Naive thymus-derived CD4-positive, alpha-beta T cell (primary cell): ENCODE measurements around the gene WARS2. TPM values are rescaled to one million over a fixed set of nuclear protein-coding genes. Genes with fewer than 3 reads are reported as not detected.

Experiments
- ATAC-seq: fragments of 150-1000 bp; cut with Tn5 transposase; 2 replicates; pipeline ENCODE4 v1.10.0; 2021; ENCODE audit warnings: mild to moderate bottlenecking, moderate library complexity
- CTCF ChIA-PET: fragments of 350-600 bp; sonication (Branson Sonifier 250); formaldehyde crosslinking; loops from one replicate; lab custom pipeline; 2021; ENCODE audit warnings: antibody characterized with exemption; lab: Charles Lee
- POLR2A ChIA-PET: fragments of 350-600 bp; sonication (Branson Sonifier 250); formaldehyde crosslinking; loops from one replicate; lab custom pipeline; 2021; ENCODE audit warnings: antibody characterized with exemption, inconsistent platforms; lab: Charles Lee
- DNase-seq, 9 donors: peaks; one replicate each; pipeline versions ENCODE4 v3.0.0 to v3.0.0-alpha.2; 2020 to 2022; ENCODE audit warnings: mixed read lengths in 1 of 9
- H3K27ac ChIP-seq: one replicate; pipeline ENCODE4 v1.7.0; 2013; ENCODE audit warnings: mild to moderate bottlenecking, low read depth, low read length, moderate library complexity
- H3K27me3 ChIP-seq, 2 donors: one replicate each; pipeline ENCODE4 v1.7.0; 2013; ENCODE audit warnings: low read length in 2 of 2, mild to moderate bottlenecking in 2 of 2, moderate library complexity in 2 of 2; ENCODE audit not compliant: control insufficient read depth in 2 of 2, insufficient read depth in 2 of 2
- H3K36me3 ChIP-seq, 3 experiments: 1 replicate in 2 of 3; 2 replicates in 1 of 3; pipeline ENCODE4 v1.7.0; 2013; ENCODE audit warnings: low read length in 3 of 3, mild to moderate bottlenecking in 3 of 3, moderate library complexity in 1 of 3; ENCODE audit not compliant: insufficient read depth in 3 of 3, control insufficient read depth in 2 of 3
- H3K4me1 ChIP-seq, 2 donors: one replicate each; pipeline ENCODE4 v1.7.0; 2013; ENCODE audit warnings: low read length in 2 of 2, mild to moderate bottlenecking in 2 of 2, moderate library complexity in 1 of 2; ENCODE audit not compliant: control insufficient read depth in 2 of 2, insufficient read depth in 2 of 2
- H3K4me3 ChIP-seq: 2 replicates; pipeline ENCODE4 v1.7.0; 2013; ENCODE audit warnings: mild to moderate bottlenecking, low read length
- H3K9me3 ChIP-seq, 3 experiments: 1 replicate in 2 of 3; 2 replicates in 1 of 3; pipeline ENCODE4 v1.7.0; 2013; ENCODE audit warnings: low read length in 3 of 3; ENCODE audit not compliant: control insufficient read depth in 2 of 3
- H3K27ac Mint-ChIP-seq, 9 donors: one replicate each; pipeline ENCODE4 v1.8.0; 2020 to 2022; ENCODE audit warnings: mixed read lengths in 9 of 9, mild to moderate bottlenecking in 8 of 9, moderate library complexity in 5 of 9, inconsistent platforms in 2 of 9
- H3K27me3 Mint-ChIP-seq, 5 donors: one replicate each; pipeline ENCODE4 v1.8.0; 2021 to 2022; ENCODE audit warnings: mixed read lengths in 5 of 5, mild to moderate bottlenecking in 1 of 5
- H3K36me3 Mint-ChIP-seq, 5 donors: one replicate each; pipeline ENCODE4 v1.8.0; 2020 to 2022; ENCODE audit warnings: mixed read lengths in 5 of 5, mild to moderate bottlenecking in 3 of 5, inconsistent platforms in 1 of 5
- H3K4me1 Mint-ChIP-seq, 7 donors: one replicate each; pipeline ENCODE4 v1.8.0; 2020 to 2022; ENCODE audit warnings: mixed read lengths in 7 of 7, mild to moderate bottlenecking in 3 of 7, inconsistent platforms in 1 of 7
- H3K4me3 Mint-ChIP-seq, 10 donors: one replicate each; pipeline ENCODE4 v1.8.0; 2020 to 2022; ENCODE audit warnings: mild to moderate bottlenecking in 10 of 10, mixed read lengths in 10 of 10, moderate library complexity in 6 of 10, inconsistent platforms in 2 of 10
- H3K9me3 Mint-ChIP-seq, 11 donors: one replicate each; pipeline ENCODE4 v1.8.0; 2020 to 2022; ENCODE audit warnings: mixed read lengths in 11 of 11, mild to moderate bottlenecking in 4 of 11, inconsistent platforms in 1 of 11, moderate library complexity in 1 of 11
- intact Hi-C, 2 donors: fragments of 100-400 bp; cut with micrococcal nuclease; formaldehyde crosslinking; loops; one replicate each; pipeline ENCODE4 v1.15.1; 2023
- polyA plus RNA-seq, 2 donors: library from polyadenylated mRNA; unstranded; fragments of 300-500 nt; fragmentation: Illumina TruSeq; gene quantifications; one replicate each; pipeline ENCODE4 v1.2.3, GENCODE V29; 2021
- total RNA-seq, 6 experiments: library from RNA in 5 of 6; stranded (reverse) in 5 of 6; gene quantifications; 1 replicate in 5 of 6; 2 replicates in 1 of 6; pipeline ENCODE4 v1.2.3 and lab custom pipeline; 2021 to 2026

Gene WARS2
- total and polyA plus RNA-seq, 7 experiments from 2014 or later, result 8.6 to 27.1 (median 11.5) TPM

GRCh38 chr1:119007670-119008482 lies 132.6 kb downstream of the WARS2 start:
- H3K27ac ChIP-seq, result no peak overlapping the region
- intact Hi-C loops, result loop anchor here in 1 of 2 donors (2.0 to 5.0 kb wide), 2 partner anchors 25 to 856 kb away; no protein-coding TSS in a partner anchor
- peaks cover 4 to 81% (median 28%) of the 10 kb centered on the region in 11 donors for H3K9me3 Mint-ChIP-seq
- no peak for ATAC-seq
- no peak overlapping the region for H3K4me3 ChIP-seq
- no peak overlapping the region for H3K27ac Mint-ChIP-seq
- peaks cover 7 to 18% (median 14%) of the 10 kb centered on the region in 7 donors for H3K4me1 Mint-ChIP-seq
- H3K27me3 ChIP-seq, result peaks cover 2 to 19% of the 10 kb centered on the region in 2 donors
- DNase-seq, result no peak
- H3K27me3 Mint-ChIP-seq, result peaks cover 72 to 88% (median 83%) of the 10 kb centered on the region in 5 donors
- no peaks in the 10 kb centered on the region for H3K36me3 ChIP-seq
- H3K4me1 ChIP-seq, result no peaks in the 10 kb centered on the region
- peak overlapping the region in 8 of 10 donors; percentile 40 to 78 (median 70) for H3K4me3 Mint-ChIP-seq
- no peaks in the 10 kb centered on the region for H3K9me3 ChIP-seq
- peaks cover 4 to 30% (median 21%) of the 10 kb centered on the region in 5 donors for H3K36me3 Mint-ChIP-seq
- ChIA-PET POLR2A (no interaction called here), CTCF (no interaction called here)

- Histone ChIP-seq H3K4me3 (no peak overlapping the region), H3K9me3 (no peaks in the 10 kb centered on the region), H3K4me1 (no peaks in the 10 kb centered on the region), H3K36me3 (no peaks in the 10 kb centered on the region), H3K27ac (no peak overlapping the region), H3K27me3 (peaks cover 6 to 19% of the 10 kb centered on the region in 2 donors)
- ChIA-PET CTCF (no interaction called here), POLR2A (no interaction called here)
- Mint-ChIP-seq H3K27ac (peak overlapping the region in 1 of 9 donors; percentile 29), H3K9me3 (peaks cover 4 to 77% (median 24%) of the 10 kb centered on the region in 11 donors), H3K36me3 (peaks cover 4 to 24% (median 15%) of the 10 kb centered on the region in 5 donors), H3K4me1 (peaks cover 6 to 20% (median 15%) of the 10 kb centered on the region in 7 donors), H3K4me3 (no peak overlapping the region), H3K27me3 (peaks cover 72 to 88% (median 83%) of the 10 kb centered on the region in 5 donors)
- ATAC-seq, result no peak
- no peak for DNase-seq
- intact Hi-C loops, result loop anchor here in 1 of 2 donors (5.0 kb wide), 1 partner anchor 855 kb away; no protein-coding TSS in a partner anchor
Measured at GRCh38 chr1:119007339-119007669, 133.1 kb downstream of the WARS2 start.

- intact Hi-C loops, result loop anchor here in 1 of 2 donors (5.0 kb wide), 1 partner anchor 854 kb away; no protein-coding TSS in a partner anchor
- peaks cover 6 to 23% (median 15%) of the 10 kb centered on the region in 7 donors for H3K4me1 Mint-ChIP-seq
Measured at GRCh38 chr1:119006406-119007279, 133.8 kb downstream of the WARS2 start.

GRCh38 chr1:119005724-119006405 lies 134.6 kb downstream of the WARS2 start:
- H3K27ac ChIP-seq, result no peak overlapping the region
- ChIA-PET POLR2A (no interaction called here), CTCF (no interaction called here)
- peak overlapping the region in 2 of 9 donors; percentile 71 to 79 for H3K27ac Mint-ChIP-seq
- H3K4me3 Mint-ChIP-seq, result peak overlapping the region in 1 of 10 donors; percentile 20
- no peak overlapping the region for H3K4me3 ChIP-seq
- no peaks in the 10 kb centered on the region for H3K36me3 ChIP-seq
- no peak for ATAC-seq
- no peaks in the 10 kb centered on the region for H3K4me1 ChIP-seq
- H3K9me3 ChIP-seq, result no peaks in the 10 kb centered on the region
- peaks cover 6 to 23% (median 15%) of the 10 kb centered on the region in 7 donors for H3K4me1 Mint-ChIP-seq
- no peak for DNase-seq
- intact Hi-C loops, result loop anchor here in 1 of 2 donors (5.0 kb wide), 1 partner anchor 854 kb away; no protein-coding TSS in a partner anchor
- H3K9me3 Mint-ChIP-seq, result peaks cover 3 to 64% (median 23%) of the 10 kb centered on the region in 11 donors
- peaks cover 72 to 92% (median 80%) of the 10 kb centered on the region in 5 donors for H3K27me3 Mint-ChIP-seq
- H3K36me3 Mint-ChIP-seq, result peaks cover 0 to 19% (median 10%) of the 10 kb centered on the region in 5 donors
- H3K27me3 ChIP-seq, result peaks cover 7 to 19% of the 10 kb centered on the region in 2 donors

More at GRCh38 chr1:119006406-119007279, 133.8 kb downstream of the WARS2 start:
- ChIA-PET POLR2A (no interaction called here), CTCF (no interaction called here)
- Histone ChIP-seq H3K36me3 (no peaks in the 10 kb centered on the region), H3K27ac (no peak overlapping the region), H3K9me3 (no peaks in the 10 kb centered on the region), H3K4me1 (no peaks in the 10 kb centered on the region), H3K4me3 (no peak overlapping the region), H3K27me3 (peaks cover 7 to 19% of the 10 kb centered on the region in 2 donors)
- Mint-ChIP-seq H3K4me3 (peak overlapping the region in 1 of 10 donors; percentile 23), H3K27me3 (peaks cover 70 to 90% (median 84%) of the 10 kb centered on the region in 5 donors), H3K27ac (peak overlapping the region in 2 of 9 donors; percentile 46 to 66), H3K36me3 (peaks cover 0 to 19% (median 10%) of the 10 kb centered on the region in 5 donors), H3K9me3 (peaks cover 3 to 71% (median 23%) of the 10 kb centered on the region in 11 donors)
- ATAC-seq (no peak), DNase-seq (no peak)

- CTCF ChIA-PET, result no interaction called here
- DNase-seq (no peak), ATAC-seq (no peak)
- Mint-ChIP-seq H3K36me3 (peaks cover 0 to 19% (median 4%) of the 10 kb centered on the region in 5 donors), H3K27me3 (peaks cover 70 to 92% (median 77%) of the 10 kb centered on the region in 5 donors), H3K4me1 (peaks cover 12 to 30% (median 19%) of the 10 kb centered on the region in 7 donors), H3K27ac (no peak overlapping the region), H3K9me3 (peaks cover 3 to 58% (median 25%) of the 10 kb centered on the region in 11 donors), H3K4me3 (no peak overlapping the region)
- H3K4me3 ChIP-seq, result no peak overlapping the region
- no peaks in the 10 kb centered on the region for H3K36me3 ChIP-seq
- POLR2A ChIA-PET, result no interaction called here
- peaks cover 7 to 14% of the 10 kb centered on the region in 2 donors for H3K27me3 ChIP-seq
- no peak overlapping the region for H3K27ac ChIP-seq
- H3K4me1 ChIP-seq, result no peaks in the 10 kb centered on the region
- intact Hi-C loops, result loop anchor here in 1 of 2 donors (5.0 kb wide), 1 partner anchor 852 kb away; no protein-coding TSS in a partner anchor
- no peaks in the 10 kb centered on the region for H3K9me3 ChIP-seq
Measured at GRCh38 chr1:119004781-119005180, 135.7 kb downstream of the WARS2 start.

GRCh38 chr1:119004129-119004527 lies 136.3 kb downstream of the WARS2 start:
- ATAC-seq (no peak), DNase-seq (no peak)
- Histone ChIP-seq H3K9me3 (no peaks in the 10 kb centered on the region), H3K27me3 (peaks cover 7 to 14% of the 10 kb centered on the region in 2 donors), H3K36me3 (no peaks in the 10 kb centered on the region), H3K4me3 (no peak overlapping the region), H3K4me1 (no peaks in the 10 kb centered on the region), H3K27ac (no peak overlapping the region)
- peaks cover 11 to 30% (median 20%) of the 10 kb centered on the region in 7 donors for H3K4me1 Mint-ChIP-seq
- intact Hi-C loops, result no loop called here
- H3K9me3 Mint-ChIP-seq, result peaks cover 3 to 51% (median 23%) of the 10 kb centered on the region in 11 donors
- ChIA-PET POLR2A (no interaction called here), CTCF (no interaction called here)
- H3K27ac Mint-ChIP-seq, result no peak overlapping the region
- peaks cover 0 to 16% (median 4%) of the 10 kb centered on the region in 5 donors for H3K36me3 Mint-ChIP-seq
- no peak overlapping the region for H3K4me3 Mint-ChIP-seq
- H3K27me3 Mint-ChIP-seq, result peaks cover 70 to 93% (median 77%) of the 10 kb centered on the region in 5 donors
